HCT116 (cell line): ENCODE measurements around the gene SLC19A3. TPM values are rescaled to one million over a fixed set of nuclear protein-coding genes. Genes with fewer than 3 reads are reported as not detected.
"Not testable (repeated sequence)": the region's sequence is repeated elsewhere in the genome, so short reads cannot be mapped to it uniquely, and the experiment has no call there.

Source experiments
- ATAC-seq: fragments of 200-7000 bp; cut with Tn5 transposase; 2 replicates; pipeline ENCODE4 v1.9.1; 2020; ENCODE audit warnings: mild to moderate bottlenecking, moderate library complexity
- BruUV-seq: library from RNA; stranded (reverse); fragments of 400-500 nt; replicated peaks from 2 replicates; lab custom pipeline; 2021; lab: Mats Ljungman, UMichigan
- CTCF ChIA-PET: fragments of 300-600 bp; sonication (Branson Sonifier 250); formaldehyde crosslinking; loops from one replicate; lab custom pipeline; 2021; ENCODE audit warnings: antibody characterized with exemption; lab: Charles Lee
- POLR2A ChIA-PET: fragments of 300-600, 350-600 bp; sonication (Branson Sonifier 250); formaldehyde crosslinking; loops from one replicate; lab custom pipeline; 2021; ENCODE audit warnings: antibody characterized with exemption; lab: Charles Lee
- RAD21 ChIA-PET, 2 experiments: fragments of 300-600 bp; sonication (Branson Sonifier 250); formaldehyde crosslinking; loops; one replicate each; lab custom pipeline; 2023; ENCODE audit warnings: low total read pairs in 2 of 2; ENCODE audit not compliant: uncharacterized antibody in 2 of 2, unreplicated experiment in 2 of 2, low non-redundant PET in 1 of 2; lab: Charles Lee
- DNase-seq: peaks from one replicate; pipeline ENCODE4 v3.0.0-alpha.2; 2010; ENCODE audit warnings: low read depth, low spot score
- H2AFZ ChIP-seq: fragments of 200-600 bp; shearing (Covaris generic), sonication (generic); 2 replicates; pipeline ENCODE4 v1.6.1; 2017; ENCODE audit warnings: low read depth, mixed run types, mixed read lengths, antibody characterized with exemption, low read length; ENCODE audit not compliant: poor library complexity, severe bottlenecking
- H3K27ac ChIP-seq: 2 replicates; pipeline ENCODE4 v1.5.1; 2012; ENCODE audit warnings: low read depth, low read length
- H3K27me3 ChIP-seq: fragments of 200-600 bp; sonication (generic); 2 replicates; pipeline ENCODE4 v1.6.1; 2016; ENCODE audit warnings: mixed run types, low read length, mixed read lengths; ENCODE audit not compliant: insufficient read depth
- H3K36me3 ChIP-seq, 2 experiments: fragments of 200-500 bp in 1 of 2; fragments of 200-600 bp in 1 of 2; sonication (Bioruptor generic) in 1 of 2; sonication (generic) in 1 of 2; 2 replicates each; pipeline versions ENCODE4 v1.5.1 to v1.6.1; 2014 to 2016; ENCODE audit warnings: low read length in 2 of 2, inconsistent platforms in 1 of 2, mixed read lengths in 1 of 2, mixed run types in 1 of 2; ENCODE audit not compliant: insufficient read depth in 2 of 2, control insufficient read depth in 1 of 2
- H3K4me1 ChIP-seq, 2 experiments: fragments of 200-600 bp in 1 of 2; sonication (generic) in 1 of 2; 2 replicates each; pipeline versions ENCODE4 v1.5.1 to v1.6.1; 2012 to 2017; ENCODE audit warnings: low read length in 2 of 2, inconsistent platforms in 1 of 2, mild to moderate bottlenecking in 1 of 2, mixed read lengths in 1 of 2, mixed run types in 1 of 2, moderate library complexity in 1 of 2; ENCODE audit not compliant: insufficient read depth in 2 of 2, control insufficient read depth in 1 of 2
- H3K4me2 ChIP-seq: fragments of 200-600 bp; sonication (generic); 2 replicates; pipeline ENCODE4 v1.6.1; 2017; ENCODE audit warnings: mixed run types, low read length, mixed read lengths
- H3K4me3 ChIP-seq, 2 experiments: fragments of 200-600 bp in 1 of 2; sonication (generic) in 1 of 2; replicated peaks in 1 of 2; 2 replicates each; pipeline ENCODE4 v1.5.1; 2011 to 2016; ENCODE audit warnings: low read length in 2 of 2, control low read depth in 1 of 2, low read depth in 1 of 2, mild to moderate bottlenecking in 1 of 2, mixed read lengths in 1 of 2, mixed run types in 1 of 2
- H3K79me2 ChIP-seq: fragments of 200-600 bp; sonication (generic); 2 replicates; pipeline ENCODE4 v1.6.1; 2017; ENCODE audit warnings: mild to moderate bottlenecking, mixed run types, low read length, moderate library complexity, mixed read lengths; ENCODE audit not compliant: insufficient read depth
- H3K9ac ChIP-seq: fragments of 200-600 bp; sonication (generic); 2 replicates; pipeline ENCODE4 v1.6.1; 2016; ENCODE audit warnings: low read length, mixed read lengths
- H3K9me2 ChIP-seq: fragments of 200-600 bp; sonication (generic), shearing (Covaris generic); 2 replicates; pipeline ENCODE4 v1.6.1; 2017; ENCODE audit warnings: mixed run types, mild to moderate bottlenecking, moderate library complexity; ENCODE audit not compliant: insufficient read depth
- H3K9me3 ChIP-seq, 2 experiments: fragments of 200-500 bp in 1 of 2; fragments of 200-600 bp in 1 of 2; sonication (Bioruptor generic) in 1 of 2; sonication (generic) in 1 of 2; 2 replicates each; pipeline ENCODE4 v1.6.1; 2014 to 2017; ENCODE audit warnings: low read length in 2 of 2, mixed read lengths in 2 of 2, inconsistent platforms in 1 of 2, low read depth in 1 of 2, mild to moderate bottlenecking in 1 of 2, mixed run types in 1 of 2, moderate library complexity in 1 of 2; ENCODE audit not compliant: control insufficient read depth in 1 of 2, insufficient read depth in 1 of 2
- H4K20me1 ChIP-seq: fragments of 200-600 bp; sonication (generic), shearing (Covaris generic); 2 replicates; pipeline ENCODE4 v1.6.1; 2017; ENCODE audit warnings: mixed run types, mild to moderate bottlenecking, moderate library complexity; ENCODE audit not compliant: insufficient read depth
- EZH2phosphoT487 ChIP-seq: fragments of 200-600 bp; IDR thresholded peaks from 2 replicates; pipeline ENCODE4 v1.6.1; 2018; ENCODE audit warnings: antibody characterized with exemption, borderline replicate concordance
- JUND ChIP-seq: IDR thresholded peaks from 2 replicates; pipeline ENCODE4 v1.6.1; 2012
- SP1 ChIP-seq: IDR thresholded peaks from 2 replicates; pipeline ENCODE4 v1.6.1; 2012; ENCODE audit warnings: low read depth
- intact Hi-C: fragments of 100-400 bp; cut with micrococcal nuclease; formaldehyde crosslinking; loops from 2 replicates; pipeline ENCODE4 v1.10.0; 2022
- total RNA-seq: library from RNA; stranded (reverse); gene quantifications from one replicate; pipeline ENCODE4 v1.2.1, GENCODE V29; 2021; ENCODE audit not compliant: unreplicated experiment
- TF ChIP-seq, protein P1 (sequence below): IDR thresholded peaks from 2 replicates; pipeline ENCODE4 v1.6.1; 2012; ENCODE audit warnings: low read depth
- TF ChIP-seq, protein P2 (sequence below), 3 experiments: fragments of 200-600 bp in 1 of 3; sonication (generic) in 1 of 3; IDR thresholded peaks in 2 of 3; conservative IDR thresholded peaks in 1 of 3; 2 replicates each; pipeline ENCODE4 v1.5.1; 2012 to 2017; ENCODE audit warnings: low read depth in 2 of 3, low read length in 2 of 3, antibody characterized with exemption in 1 of 3, borderline replicate concordance in 1 of 3, control low read depth in 1 of 3, mild to moderate bottlenecking in 1 of 3, mixed read lengths in 1 of 3, mixed run types in 1 of 3, moderate library complexity in 1 of 3; ENCODE audit not compliant: insufficient read depth in 1 of 3

SLC19A3 gene
- total RNA-seq, 1 experiment from 2014 or later: not detected

DNA sequence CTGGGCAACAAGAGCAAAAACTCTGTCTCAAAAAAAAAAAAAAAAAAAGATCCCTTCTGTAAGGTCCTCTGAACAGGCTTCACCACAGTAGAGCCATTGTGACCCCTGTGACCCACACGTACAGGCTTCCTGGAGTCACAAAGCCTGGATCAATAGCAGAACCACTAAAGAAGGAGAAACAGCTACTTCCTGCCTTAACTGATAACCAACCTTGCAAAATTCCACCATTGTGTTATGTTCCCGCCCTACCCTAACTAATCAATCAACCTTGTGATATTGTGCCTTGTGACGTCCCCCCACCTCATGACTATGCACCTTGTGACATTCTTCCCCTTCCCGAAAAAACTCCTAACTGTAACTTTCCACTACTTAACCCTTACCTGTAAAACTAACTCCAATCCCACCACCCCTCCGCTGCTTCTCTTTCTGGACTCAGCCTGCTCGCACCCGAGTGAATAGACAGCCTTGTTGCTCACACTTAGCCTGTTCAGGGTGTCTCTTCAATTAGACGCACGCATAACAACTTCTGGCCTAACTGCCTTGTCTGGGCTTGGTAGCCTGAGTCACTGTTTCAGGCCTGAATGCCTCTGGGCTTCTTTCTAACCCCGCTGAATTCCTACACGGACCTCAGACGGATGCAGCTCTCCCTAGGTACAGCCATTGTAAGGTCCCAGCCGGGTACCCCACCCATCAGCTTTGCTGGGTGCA, 41.7 kb upstream of the SLC19A3 start:
- Histone ChIP-seq H4K20me1 (no peaks in the 10 kb centered on the region), H2AFZ (no peak overlapping the region), H3K27me3 (no peaks in the 10 kb centered on the region), H3K79me2 (no peaks in the 10 kb centered on the region), H3K4me1 (no peaks in the 10 kb centered on the region), H3K9me3 (no peaks in the 10 kb centered on the region), H3K9me2 (no peaks in the 10 kb centered on the region), H3K9ac (no peak overlapping the region), H3K4me2 (no peak overlapping the region), H3K36me3 (no peaks in the 10 kb centered on the region), H3K27ac (no peak overlapping the region), H3K4me3 (no peak overlapping the region)
- DNase-seq: no peak
- no peak for ATAC-seq
- POLR2A ChIA-PET: no interaction called here
- CTCF ChIA-PET: no interaction called here
- RAD21 ChIA-PET: no interaction called here
- BruUV-seq: no TSS peak
- intact Hi-C loops: loop anchor here (5.0 to 10.0 kb wide), 2 partner anchors 515 to 612 kb away; no protein-coding TSS in a partner anchor
- TF ChIP-seq SP1 (no peak), JUND (no peak), EZH2phosphoT487 (no peak)
- TF ChIP-seq, protein P1, sequence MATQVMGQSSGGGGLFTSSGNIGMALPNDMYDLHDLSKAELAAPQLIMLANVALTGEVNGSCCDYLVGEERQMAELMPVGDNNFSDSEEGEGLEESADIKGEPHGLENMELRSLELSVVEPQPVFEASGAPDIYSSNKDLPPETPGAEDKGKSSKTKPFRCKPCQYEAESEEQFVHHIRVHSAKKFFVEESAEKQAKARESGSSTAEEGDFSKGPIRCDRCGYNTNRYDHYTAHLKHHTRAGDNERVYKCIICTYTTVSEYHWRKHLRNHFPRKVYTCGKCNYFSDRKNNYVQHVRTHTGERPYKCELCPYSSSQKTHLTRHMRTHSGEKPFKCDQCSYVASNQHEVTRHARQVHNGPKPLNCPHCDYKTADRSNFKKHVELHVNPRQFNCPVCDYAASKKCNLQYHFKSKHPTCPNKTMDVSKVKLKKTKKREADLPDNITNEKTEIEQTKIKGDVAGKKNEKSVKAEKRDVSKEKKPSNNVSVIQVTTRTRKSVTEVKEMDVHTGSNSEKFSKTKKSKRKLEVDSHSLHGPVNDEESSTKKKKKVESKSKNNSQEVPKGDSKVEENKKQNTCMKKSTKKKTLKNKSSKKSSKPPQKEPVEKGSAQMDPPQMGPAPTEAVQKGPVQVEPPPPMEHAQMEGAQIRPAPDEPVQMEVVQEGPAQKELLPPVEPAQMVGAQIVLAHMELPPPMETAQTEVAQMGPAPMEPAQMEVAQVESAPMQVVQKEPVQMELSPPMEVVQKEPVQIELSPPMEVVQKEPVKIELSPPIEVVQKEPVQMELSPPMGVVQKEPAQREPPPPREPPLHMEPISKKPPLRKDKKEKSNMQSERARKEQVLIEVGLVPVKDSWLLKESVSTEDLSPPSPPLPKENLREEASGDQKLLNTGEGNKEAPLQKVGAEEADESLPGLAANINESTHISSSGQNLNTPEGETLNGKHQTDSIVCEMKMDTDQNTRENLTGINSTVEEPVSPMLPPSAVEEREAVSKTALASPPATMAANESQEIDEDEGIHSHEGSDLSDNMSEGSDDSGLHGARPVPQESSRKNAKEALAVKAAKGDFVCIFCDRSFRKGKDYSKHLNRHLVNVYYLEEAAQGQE: no peak
- TF ChIP-seq, protein P2, sequence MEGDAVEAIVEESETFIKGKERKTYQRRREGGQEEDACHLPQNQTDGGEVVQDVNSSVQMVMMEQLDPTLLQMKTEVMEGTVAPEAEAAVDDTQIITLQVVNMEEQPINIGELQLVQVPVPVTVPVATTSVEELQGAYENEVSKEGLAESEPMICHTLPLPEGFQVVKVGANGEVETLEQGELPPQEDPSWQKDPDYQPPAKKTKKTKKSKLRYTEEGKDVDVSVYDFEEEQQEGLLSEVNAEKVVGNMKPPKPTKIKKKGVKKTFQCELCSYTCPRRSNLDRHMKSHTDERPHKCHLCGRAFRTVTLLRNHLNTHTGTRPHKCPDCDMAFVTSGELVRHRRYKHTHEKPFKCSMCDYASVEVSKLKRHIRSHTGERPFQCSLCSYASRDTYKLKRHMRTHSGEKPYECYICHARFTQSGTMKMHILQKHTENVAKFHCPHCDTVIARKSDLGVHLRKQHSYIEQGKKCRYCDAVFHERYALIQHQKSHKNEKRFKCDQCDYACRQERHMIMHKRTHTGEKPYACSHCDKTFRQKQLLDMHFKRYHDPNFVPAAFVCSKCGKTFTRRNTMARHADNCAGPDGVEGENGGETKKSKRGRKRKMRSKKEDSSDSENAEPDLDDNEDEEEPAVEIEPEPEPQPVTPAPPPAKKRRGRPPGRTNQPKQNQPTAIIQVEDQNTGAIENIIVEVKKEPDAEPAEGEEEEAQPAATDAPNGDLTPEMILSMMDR (IDR thresholded peaks at IDR 0.05 in 2 of 3, conservative IDR thresholded peaks at IDR 0.05 in 1 of 3; ENCODE audit: borderline replicate concordance in 1 of 3, insufficient read depth in 1 of 3, low read depth in 2 of 3, low read length in 2 of 3): no peak

DNA sequence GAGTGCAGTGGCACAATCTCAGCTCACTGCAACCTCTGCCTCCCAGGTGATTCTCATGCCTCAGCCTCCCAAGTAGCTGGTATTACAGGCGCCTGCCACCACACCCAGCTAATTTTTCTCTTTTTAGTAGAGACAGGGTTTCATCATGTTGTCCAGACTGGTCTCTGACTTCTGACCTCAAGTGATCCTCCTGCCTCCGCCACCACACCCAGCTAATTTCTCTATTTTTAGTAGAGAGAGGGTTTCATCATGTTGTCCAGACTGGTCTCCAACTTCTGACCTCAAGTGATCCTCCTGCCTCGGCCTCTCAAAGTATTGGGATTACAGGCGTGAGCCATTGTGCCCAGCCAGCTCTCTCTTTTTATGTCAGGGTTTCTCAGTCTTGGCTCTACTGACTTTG, 38.4 kb upstream of the SLC19A3 start:
- H2AFZ ChIP-seq, ATAC-seq, H3K9me2 ChIP-seq, H3K9ac ChIP-seq, RAD21 ChIA-PET, H3K27me3 ChIP-seq, H3K9me3 ChIP-seq, H3K36me3 ChIP-seq, H3K27ac ChIP-seq, H3K79me2 ChIP-seq, H3K4me2 ChIP-seq, POLR2A ChIA-PET, H4K20me1 ChIP-seq, DNase-seq, H3K4me1 ChIP-seq, H3K4me3 ChIP-seq, BruUV-seq: not testable (repeated sequence)
- intact Hi-C loops: loop anchor here (5.0 kb wide), 1 partner anchor 609 kb away; no protein-coding TSS in a partner anchor
- CTCF ChIA-PET: interaction anchor here (1.0 to 1.2 kb wide), 2 partner anchors 10 to 134 kb away, joined by 3 read pairs; no protein-coding TSS in a partner anchor
